ENCODE measurements around the gene C1orf198. TPM values are rescaled to one million over a fixed set of nuclear protein-coding genes. Genes with fewer than 3 reads are reported as not detected.
A peak's percentile ranks its signal among the peaks of the same experiment; 100 is the strongest.

C1orf198 gene
- total and polyA plus RNA-seq, 8 donors, result 16.5 to 35.3 (median 20.7) TPM

GRCh38 chr1:230913496-230913895 lies 45.2 kb upstream of the C1orf198 start:
- Histone ChIP-seq H3K4me3 (no peak overlapping the region), H3K36me3 (peaks cover 0 to 5% (median 0%) of the 10 kb centered on the region in 3 donors), H3K27me3 (no peaks in the 10 kb centered on the region), H3K4me1 (no peaks in the 10 kb centered on the region), H3K9me3 (no peaks in the 10 kb centered on the region), H3K27ac (no peak overlapping the region)
- WGBS, 2 donors, result 84 to 92% methylated on average over 2 of the region's 2 CpGs
- TF ChIP-seq, protein P1, sequence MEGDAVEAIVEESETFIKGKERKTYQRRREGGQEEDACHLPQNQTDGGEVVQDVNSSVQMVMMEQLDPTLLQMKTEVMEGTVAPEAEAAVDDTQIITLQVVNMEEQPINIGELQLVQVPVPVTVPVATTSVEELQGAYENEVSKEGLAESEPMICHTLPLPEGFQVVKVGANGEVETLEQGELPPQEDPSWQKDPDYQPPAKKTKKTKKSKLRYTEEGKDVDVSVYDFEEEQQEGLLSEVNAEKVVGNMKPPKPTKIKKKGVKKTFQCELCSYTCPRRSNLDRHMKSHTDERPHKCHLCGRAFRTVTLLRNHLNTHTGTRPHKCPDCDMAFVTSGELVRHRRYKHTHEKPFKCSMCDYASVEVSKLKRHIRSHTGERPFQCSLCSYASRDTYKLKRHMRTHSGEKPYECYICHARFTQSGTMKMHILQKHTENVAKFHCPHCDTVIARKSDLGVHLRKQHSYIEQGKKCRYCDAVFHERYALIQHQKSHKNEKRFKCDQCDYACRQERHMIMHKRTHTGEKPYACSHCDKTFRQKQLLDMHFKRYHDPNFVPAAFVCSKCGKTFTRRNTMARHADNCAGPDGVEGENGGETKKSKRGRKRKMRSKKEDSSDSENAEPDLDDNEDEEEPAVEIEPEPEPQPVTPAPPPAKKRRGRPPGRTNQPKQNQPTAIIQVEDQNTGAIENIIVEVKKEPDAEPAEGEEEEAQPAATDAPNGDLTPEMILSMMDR (IDR thresholded peaks at IDR 0.05), result no peak
- FAIRE-seq (no peak), DNase-seq (no peak), ATAC-seq (no peak)
- intact Hi-C loops (cut with DNase I), result loop anchor here (10.0 kb wide), 3 partner anchors 181 to 301 kb away; no protein-coding TSS in a partner anchor

DNA sequence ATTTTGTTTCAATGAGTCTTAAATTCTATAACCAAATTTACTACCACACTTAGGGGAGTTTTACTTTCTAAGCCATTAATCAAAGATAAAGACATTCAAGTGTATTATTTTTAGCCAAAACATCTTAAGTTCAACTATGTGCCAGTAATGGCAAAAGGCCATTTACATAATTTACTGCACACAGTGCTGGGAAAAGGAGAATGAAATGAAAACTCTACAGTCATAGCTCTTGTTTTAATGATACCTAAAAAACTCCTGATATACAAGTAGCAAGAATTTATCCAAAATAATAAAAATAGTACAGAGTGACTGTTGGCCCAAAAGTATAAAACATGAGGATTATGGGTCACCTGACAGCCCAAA lies 42.4 kb upstream of the C1orf198 start:
- Histone ChIP-seq H3K4me3 (no peak overlapping the region), H3K27ac (no peak overlapping the region), H3K4me1 (no peaks in the 10 kb centered on the region), H3K27me3 (no peaks in the 10 kb centered on the region), H3K9me3 (no peaks in the 10 kb centered on the region), H3K36me3 (peaks cover 0 to 17% (median 0%) of the 10 kb centered on the region in 3 donors)
- TF ChIP-seq, protein P1 (IDR thresholded peaks at IDR 0.05), result no peak
- ATAC-seq (no peak), DNase-seq (no peak), FAIRE-seq (no peak)
- intact Hi-C loops (cut with DNase I), result loop anchor here (10.0 kb wide), 3 partner anchors 184 to 304 kb away; no protein-coding TSS in a partner anchor

DNA sequence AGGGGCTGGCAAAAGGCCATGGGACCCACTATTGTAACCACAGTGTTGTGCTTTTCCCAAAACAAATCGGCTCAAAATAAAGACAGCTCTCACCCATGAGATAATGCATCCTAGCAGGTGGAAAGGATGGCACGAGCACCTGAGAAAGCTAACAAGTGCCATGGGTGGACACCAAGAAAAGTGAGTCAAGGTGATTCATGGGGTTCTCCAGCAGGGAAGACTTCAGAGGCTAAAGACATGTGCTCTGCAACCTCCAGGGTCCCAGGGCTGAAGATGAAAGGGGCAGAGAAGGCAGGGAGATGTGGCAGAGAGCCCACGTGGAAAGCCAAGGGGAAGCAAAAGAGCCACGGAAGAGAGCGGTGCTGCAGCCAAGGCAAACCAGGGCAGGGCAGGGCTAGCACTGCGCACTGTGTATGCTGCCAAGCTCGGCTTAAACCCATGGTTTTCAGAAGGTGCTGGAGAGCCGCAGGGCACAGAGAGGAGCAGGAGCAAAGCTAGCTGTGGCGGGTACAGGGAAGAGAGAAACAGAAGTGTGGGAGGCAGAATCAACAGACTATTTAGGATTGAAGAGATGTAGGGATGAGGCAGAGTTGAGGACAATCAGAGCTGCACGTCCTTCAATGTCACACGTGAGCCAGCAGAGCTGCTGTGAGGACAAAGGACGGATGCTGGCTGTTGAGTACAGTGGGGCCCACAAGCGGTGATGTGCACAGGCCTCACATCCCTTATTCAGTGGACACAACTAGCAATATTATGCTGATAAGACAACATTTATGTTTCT lies 41.8 kb upstream of the C1orf198 start:
- H3K27me3 ChIP-seq, result no peaks in the 10 kb centered on the region
- H3K9me3 ChIP-seq, result no peaks in the 10 kb centered on the region
- FAIRE-seq, result no peak
- H3K36me3 ChIP-seq, result peaks cover 0 to 19% (median 0%) of the 10 kb centered on the region in 3 donors
- TF ChIP-seq, protein P1 (IDR thresholded peaks at IDR 0.05), result no peak
- H3K27ac ChIP-seq, result no peak overlapping the region
- DNase-seq, result no peak
- peak in 1 of 4 donors; percentile 14 for ATAC-seq
- H3K4me3 ChIP-seq, result no peak overlapping the region
- intact Hi-C loops (cut with DNase I), result loop anchor here (10.0 kb wide), 3 partner anchors 185 to 305 kb away; no protein-coding TSS in a partner anchor
- 91 to 96% methylated on average over 13 of the region's 13 CpGs for WGBS, 2 donors
- no peaks in the 10 kb centered on the region for H3K4me1 ChIP-seq

DNA sequence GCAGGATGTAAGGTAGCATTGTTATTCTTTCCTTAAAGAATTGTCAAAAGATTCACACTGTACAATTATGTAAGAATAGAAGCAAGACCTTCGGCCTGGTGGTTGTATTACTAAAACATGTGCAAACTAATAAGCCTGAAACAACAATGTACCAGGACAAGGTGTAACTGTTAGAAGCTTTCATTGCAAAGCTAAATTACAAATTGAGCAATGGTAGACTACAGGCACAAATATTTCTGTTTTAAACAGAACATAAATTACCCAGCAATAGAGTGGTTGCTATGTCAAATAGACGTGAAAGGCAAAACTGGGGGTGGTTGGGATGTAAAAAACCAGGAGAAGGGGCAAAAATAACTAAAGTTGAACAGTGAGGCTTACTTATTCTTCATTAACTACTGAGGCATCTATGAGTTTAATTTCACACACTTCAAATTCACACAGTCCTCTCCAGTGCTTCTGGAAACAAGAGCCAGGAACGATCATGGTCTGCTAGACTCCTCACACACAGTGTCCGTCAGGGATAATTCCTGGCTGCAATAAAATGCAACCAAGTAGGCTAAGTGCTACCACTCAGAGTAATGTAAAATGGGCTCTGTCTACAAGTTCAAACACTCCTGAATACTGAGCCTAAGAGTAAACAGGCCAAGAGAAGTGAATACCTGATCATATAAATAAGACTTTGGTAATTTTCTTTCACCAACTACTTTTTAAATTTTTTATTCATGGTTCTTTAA lies 39.3 kb upstream of the C1orf198 start:
- 93 to 96% methylated on average over 4 of the region's 4 CpGs for WGBS, 2 donors
- no peak for ATAC-seq
- DNase-seq, result no peak
- H3K27me3 ChIP-seq, result no peaks in the 10 kb centered on the region
- no peaks in the 10 kb centered on the region for H3K9me3 ChIP-seq
- TF ChIP-seq, protein P1 (IDR thresholded peaks at IDR 0.05), result no peak
- H3K4me1 ChIP-seq, result no peaks in the 10 kb centered on the region
- FAIRE-seq, result no peak
- no peak overlapping the region for H3K27ac ChIP-seq
- intact Hi-C loops (cut with DNase I), result no loop called here
- H3K4me3 ChIP-seq, result no peak overlapping the region
- H3K36me3 ChIP-seq, result peaks cover 0 to 19% (median 0%) of the 10 kb centered on the region in 3 donors
